GM18505 (cell line): ENCODE measurements around the gene FAM53B.

Experiments
- ATAC-seq: cut with Tn5 transposase; IDR thresholded peaks from one replicate; pipeline ENCODE4 v1.9.1; 2021; ENCODE audit not compliant: unreplicated experiment
- POLR2A ChIP-seq: IDR thresholded peaks from 4 replicates; pipeline ENCODE4 v1.6.1; 2011; ENCODE audit warnings: borderline replicate concordance; ENCODE audit not compliant: insufficient read depth, insufficient read length; ENCODE audit errors: extremely low read depth

FAM53B gene

DNA sequence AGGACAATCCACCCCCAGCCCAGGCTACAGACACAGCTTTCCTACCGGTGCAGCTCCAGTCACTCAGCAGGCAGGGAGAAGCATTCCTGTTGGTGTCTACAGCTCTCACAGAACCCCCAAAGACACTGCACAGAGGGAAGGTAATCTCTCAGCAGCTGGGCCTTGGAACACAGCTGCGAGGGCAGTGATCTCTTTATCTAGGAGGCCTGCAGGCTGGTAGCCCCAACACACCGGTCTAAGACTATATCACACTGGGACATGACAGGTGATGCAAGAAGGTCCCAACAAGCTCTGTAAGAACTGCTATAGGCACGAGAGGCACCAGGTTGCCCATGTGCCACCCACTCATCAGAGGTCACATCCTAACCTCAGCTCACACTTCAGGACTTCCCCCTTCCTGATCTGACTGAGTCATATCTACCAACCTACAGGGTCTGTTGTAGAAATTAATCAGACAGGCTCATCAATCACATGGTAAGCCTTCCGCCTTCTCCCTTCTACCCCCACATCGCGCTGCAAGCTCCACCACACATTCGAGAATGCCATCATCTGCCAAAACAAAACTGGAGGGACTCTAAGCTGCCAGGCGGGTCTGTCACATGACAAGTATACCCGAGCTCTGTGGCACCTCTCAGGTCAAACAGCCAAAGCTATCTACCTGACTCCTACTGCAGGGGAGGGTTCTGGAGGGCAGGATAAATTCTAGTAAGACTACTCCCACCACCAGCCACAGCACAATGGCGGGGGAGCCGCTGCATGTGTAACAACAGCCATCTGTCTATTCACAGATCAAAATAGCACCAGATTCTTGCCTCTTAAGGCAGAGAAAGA is 26.1 kb downstream of the FAM53B start:
- peak; percentile 50 for TF ChIP-seq POLR2A
- ATAC-seq = peak; percentile 54

DNA sequence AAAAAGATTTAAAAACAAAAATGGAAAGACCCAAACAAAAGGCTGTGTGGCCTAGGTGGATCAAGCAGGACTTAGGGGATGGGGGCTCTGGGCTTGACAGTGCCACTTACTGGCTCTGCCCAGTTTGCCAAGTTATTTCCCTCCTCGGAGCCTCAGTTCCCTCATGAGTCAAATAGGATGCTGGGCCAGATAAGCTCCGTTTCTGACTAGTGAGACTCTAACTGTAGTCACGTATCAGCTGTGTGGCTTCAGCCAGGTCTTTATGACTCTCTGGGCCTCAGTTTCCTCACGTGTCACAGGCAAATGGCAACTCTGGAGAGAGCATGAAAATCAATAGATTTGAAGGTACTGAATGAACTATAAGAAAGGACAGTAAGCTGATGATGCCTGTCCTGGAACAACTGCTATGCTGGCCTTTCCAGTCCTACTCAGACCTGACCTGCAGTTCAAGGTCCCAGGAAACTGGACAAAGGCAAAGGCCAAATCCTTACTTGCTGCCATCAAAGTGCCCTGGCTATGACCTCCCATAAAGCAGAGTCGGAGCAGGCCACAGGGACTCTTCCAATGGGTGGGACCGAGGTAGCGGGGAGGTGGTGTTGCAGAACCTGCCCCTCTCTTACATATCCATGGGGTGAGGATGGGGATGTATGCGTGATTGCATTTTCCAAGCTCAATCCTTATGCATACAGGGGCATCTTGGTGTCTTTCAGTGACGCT is 27.0 kb downstream of the FAM53B start:
- TF ChIP-seq POLR2A = no peak
- ATAC-seq = no peak

DNA sequence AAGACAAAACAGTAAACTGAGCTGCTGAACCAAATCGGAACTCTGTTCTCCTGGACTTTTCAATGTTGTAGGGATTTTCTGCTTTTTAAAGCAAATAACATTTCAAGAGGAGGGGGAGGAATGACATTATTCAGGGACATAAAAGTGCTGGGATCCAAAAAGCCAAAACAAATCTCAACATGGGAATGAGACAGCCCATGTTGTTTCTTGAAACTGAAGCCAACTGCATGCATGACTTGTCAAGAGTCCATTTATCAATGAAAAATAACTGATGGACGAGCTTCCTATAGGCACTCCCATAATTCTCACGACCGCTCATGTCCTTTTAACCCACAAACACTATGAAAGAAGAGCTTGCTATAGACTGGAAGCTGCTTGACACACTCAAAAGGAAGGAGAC is 27.8 kb downstream of the FAM53B start:
- no peak for TF ChIP-seq POLR2A
- ATAC-seq = no peak

DNA sequence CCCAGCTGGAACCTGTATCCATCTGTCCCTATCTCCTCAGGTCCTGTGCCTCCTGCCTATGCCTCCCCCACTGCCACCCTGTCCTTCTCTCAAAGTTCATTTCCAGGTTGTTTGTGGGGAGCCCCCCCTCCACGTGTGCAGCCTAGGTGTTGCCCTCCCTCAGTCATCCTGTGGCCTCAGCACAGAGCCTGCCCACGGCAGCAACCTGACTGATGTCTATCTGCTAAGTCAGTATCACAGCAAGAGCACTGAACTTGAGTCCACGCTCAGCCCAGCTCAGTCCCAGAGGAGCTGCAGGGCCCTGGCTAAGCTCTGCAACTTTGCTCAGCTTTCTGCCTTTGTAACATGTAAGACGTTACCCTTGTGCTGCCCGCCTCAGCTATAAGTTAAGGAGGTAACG is 28.7 kb downstream of the FAM53B start:
- no peak for ATAC-seq

DNA sequence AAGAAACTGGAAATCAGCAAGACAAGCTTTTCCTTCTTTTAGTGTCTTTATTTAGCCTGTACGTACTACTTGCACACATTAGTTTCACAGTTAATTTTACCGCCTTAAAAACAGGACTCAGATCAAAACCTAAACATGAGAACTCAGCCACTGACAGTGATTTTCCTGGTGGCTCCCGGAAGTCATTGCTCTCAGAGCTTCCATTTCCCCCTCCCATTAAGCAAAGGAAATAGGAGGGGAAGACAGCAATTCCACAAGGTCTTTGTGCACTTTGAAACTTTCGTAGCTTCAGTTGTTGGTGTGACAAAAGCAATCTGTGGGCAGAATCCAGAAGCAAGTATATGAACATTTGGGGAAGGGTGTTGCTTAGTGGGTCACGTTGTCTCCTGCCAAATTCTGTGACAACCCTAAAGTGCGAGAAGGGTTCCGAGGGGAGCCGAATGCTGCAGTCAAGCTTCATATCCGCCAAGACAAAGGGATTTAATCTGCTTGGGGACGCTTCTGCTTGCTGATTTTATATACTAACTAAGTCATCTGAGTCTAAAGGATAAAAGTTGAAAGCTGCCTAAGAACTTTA is 30.4 kb downstream of the FAM53B start:
- no peak for TF ChIP-seq POLR2A
- ATAC-seq = no peak

More for the DNA sequence above, 28.7 kb downstream of the FAM53B start:
- TF ChIP-seq POLR2A = no peak

DNA sequence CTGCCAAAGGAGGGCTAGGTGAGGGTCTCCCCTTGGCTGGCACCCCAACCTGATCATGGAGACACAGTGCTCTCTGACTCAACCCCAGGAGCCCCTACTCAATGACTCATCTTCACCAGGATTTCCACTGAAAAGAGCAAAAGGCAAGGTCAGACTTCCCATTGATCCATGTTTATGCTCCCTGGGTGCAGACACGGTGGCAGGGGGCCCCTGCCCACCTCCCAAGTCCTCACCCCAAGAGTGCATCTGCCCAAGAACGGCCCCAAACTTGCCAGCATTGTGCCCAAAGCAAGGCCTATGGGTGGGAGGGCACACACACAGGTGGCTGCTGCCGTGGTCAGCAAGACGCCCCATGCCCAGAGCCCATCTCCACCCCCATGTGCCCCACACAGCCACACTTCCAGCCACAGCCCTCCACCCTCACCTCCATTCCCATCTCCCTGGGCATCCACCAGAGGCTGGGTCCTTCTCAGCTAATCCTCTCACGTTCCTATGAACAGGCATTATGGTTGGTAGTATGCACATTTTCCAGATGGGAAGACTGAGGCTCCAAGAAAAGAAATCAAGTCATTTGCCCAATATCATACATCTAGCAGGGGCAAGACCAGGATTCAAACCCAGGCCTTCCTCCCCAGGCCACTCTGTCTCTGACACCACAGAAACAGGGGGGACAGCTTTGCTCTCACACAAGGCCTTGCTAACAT is 31.3 kb downstream of the FAM53B start:
- TF ChIP-seq POLR2A = no peak
- no peak for ATAC-seq

DNA sequence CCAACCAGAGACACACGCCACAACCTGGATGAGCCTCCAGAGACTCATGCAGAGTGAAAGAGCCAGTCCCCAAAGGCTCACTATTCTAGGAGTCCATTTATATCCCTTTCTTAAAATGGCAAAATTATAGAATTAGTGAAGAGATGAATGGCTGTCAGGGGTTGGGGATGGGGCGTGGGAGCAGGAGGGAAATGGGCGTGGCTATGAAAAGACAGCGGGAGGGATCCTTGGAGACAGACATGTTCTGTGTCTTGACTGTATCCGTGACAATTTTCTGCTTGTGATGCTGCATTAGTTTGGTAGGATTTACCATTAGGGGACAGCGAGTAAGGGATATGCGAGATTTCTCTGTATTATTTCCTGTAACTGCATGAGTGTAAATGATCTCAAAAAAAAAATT is 33.0 kb downstream of the FAM53B start:
- TF ChIP-seq POLR2A = no peak
- ATAC-seq = no peak

DNA sequence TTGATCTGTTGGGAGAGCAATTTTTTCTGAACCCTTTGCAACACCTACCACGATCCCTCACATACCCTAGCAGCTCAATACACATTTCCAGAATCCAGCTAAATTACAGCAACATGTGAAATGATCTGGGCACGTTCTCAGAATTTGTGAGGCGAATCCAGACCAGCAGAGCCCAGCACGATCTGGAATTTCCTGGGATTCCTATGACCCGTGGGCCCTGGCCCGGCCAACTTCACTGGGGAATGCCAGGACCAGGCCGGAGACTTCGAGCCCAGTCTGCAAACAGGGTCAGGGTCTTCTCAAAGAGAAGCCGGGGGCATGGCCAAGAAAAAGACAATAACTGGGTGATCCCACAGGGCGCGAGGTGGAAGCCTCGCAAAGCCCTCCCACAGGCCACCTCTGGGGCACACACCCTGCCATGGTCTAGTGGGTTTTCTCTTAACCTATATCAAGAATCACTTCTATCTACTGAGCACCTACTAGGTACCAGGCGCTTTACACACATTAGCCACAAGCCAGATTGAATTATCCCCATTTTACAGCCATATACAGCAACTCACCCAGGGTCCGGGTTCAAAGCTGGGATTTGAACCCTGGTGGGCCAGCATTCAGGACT is 33.8 kb downstream of the FAM53B start:
- TF ChIP-seq POLR2A = no peak
- no peak for ATAC-seq

DNA sequence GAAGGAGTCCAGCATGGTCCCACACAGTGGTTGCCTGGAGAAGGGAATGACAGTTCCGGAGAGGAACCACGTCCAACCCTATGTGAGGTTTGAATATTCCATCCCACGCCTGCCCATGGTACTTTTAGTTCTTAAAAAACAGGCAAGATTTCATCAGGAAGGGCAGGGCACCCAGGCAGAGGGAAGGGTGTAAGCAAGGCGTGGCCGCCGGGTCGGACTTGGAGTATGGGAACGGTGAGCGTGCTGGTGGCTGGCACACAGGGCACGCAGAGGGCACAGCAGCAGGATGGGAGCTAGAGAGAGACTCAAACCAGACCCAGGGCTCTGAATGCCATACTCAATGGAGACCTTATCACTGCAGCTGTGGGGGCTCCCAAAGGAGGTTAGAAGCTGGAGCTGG is 34.3 kb downstream of the FAM53B start:
- ATAC-seq = no peak
- no peak for TF ChIP-seq POLR2A

DNA sequence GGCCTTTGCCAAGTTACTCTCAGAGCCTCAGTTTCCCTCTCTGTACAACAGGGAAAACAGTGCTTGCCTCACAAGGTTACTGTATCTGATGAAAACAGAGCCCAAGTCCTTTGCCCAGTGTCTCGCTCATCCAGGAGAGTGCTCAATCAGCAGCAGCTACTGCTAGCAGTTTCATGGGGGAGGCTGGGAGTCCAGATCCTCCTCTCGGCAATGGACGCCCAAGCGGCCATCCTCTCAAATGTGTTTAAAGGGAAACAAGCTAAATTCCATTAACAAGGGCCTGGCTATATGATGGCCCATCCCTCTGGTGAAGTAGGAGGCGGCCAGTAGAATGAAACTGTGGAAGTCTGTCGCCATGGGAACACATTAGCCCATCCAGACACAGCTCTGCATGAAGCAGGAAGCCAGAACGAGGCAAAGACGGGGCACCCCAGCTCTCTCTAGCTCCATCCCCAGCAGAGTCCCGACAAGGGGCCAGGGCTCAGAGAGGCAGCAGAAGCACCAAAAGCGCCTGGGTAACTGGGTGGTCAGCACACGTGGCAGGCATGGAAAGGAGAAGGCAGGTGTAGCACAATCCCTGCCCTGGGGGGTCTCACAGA is 35.2 kb downstream of the FAM53B start:
- no peak for ATAC-seq
- TF ChIP-seq POLR2A = no peak

DNA sequence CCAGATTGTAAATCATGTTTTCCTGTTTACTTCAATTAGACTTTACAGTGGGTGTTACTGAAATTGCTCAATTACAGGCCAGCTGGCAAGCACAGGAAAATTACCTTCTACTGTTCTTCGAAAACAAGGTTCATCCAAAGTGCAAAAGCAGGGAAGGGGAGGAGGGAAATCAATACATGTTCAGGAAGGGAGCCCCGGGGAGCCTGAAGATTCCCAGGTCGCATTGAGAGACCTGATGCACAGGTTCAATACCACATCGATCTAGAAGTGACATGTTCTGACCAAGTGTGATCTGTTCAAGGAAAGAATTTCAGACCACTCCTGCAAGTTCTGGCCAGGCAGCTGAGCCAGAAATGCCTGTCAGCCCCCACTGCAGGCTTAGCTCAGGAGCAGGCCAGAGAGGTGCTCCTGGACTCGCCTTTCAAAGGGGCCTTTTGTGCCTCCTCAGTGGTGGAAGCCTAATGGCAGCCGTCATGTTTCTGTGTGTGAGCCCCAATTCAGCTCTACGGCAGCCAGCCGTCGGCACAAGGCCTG is 35.9 kb downstream of the FAM53B start:
- ATAC-seq = no peak
- no peak for TF ChIP-seq POLR2A

DNA sequence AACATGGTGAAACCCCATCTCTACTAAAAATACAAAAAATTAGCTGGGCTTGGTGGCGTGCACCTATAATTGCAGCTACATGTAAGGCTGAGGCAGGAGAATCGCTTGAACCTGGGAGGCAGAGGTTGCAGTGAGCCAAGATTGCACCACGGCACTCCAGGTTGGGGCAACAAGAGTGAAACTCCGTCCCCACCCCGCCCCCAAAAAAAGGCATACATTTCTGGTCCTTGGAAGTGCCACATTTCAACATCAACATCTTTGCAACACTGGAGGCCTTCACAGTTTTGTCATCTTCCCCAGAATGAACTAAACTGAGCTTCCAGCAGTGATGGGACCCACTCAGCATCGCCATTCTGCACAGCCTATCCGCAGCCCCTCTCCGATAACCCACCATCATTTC is 36.6 kb downstream of the FAM53B start:
- ATAC-seq = no peak
- no peak for TF ChIP-seq POLR2A
